HG03045 (cell line): Measurements from ENCODE around the gene OSBPL8.

ENCODE experiments used
- ATAC-seq: cut with Tn5 transposase; IDR thresholded peaks from one replicate; pipeline ENCODE4 v1.9.1; 2021; ENCODE audit warnings: mild to moderate bottlenecking, moderate library complexity; ENCODE audit not compliant: unreplicated experiment

The OSBPL8 gene

DNA sequence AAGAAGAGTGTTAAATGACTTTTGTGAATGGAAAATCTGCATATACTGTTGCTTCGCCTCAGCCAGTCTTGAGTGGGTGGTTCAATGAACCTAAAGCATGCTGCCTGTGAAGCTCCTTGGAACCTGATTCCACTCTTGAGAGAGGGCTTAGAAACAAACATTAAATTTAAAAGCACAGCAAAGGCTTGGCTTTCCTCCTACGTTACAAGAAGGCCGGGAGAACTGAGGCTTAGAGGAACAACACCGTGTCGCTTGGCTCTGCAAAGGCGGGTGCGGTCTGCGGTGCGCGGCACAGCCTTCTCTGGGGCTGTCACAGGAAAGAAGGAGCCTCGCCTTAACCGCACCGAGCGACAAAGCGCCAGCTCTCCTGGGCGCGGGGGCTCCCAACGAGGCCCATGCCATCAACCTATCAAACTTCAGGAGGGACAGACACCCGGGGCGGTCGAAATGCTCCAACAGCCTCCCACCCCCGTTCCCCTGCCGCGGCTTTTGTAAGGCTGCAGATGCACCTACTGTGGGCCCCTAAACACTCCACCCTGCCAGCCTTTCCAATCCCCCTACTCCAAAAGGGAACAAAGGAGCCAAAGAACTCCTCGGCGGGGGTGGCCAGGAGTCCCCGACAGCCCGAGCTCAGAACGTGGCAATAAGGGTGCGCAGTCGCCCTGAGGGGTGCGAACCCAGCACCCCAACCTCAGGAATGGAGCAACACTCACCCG lies 729 bp downstream of the OSBPL8 start:
- ATAC-seq: peak; percentile 51

DNA sequence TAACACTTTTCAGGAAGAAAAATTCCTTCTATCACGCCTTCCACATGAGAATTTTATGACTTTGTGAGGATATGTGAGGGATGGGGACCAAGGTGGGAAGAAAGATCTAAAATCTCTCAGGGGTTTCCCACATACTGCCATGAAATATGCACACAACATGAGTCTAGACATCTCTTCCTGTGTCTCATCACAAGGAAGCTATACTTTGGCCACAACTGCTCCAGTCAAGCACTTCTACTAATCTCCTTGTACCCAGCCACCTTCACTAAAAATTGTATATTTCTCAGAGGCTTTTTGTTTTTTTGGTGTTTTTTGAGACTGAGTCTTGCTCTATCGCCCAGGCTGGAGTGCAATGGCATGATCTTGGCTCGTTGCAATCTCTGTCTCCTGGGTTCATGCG lies 3.2 kb downstream of the OSBPL8 start:
- ATAC-seq: no peak

DNA sequence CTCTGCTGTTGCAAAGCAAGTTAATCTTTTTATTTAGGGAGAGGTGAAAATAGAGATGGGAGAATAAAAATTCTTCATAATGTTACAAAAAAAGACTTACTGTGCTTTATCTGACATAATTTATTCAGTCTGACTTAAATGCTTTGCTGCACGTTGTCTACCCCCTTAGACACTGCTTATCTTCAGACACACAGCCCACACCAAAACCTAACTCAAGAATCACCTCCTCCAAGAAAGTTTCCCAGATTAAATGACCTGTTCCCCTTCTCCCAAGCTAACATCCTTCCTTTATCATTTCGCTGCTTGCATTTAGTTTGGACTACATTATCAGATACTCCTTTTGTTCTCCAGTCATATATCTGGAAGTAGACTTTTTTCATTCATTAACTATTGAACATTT lies 3.8 kb downstream of the OSBPL8 start:
- ATAC-seq: no peak

DNA sequence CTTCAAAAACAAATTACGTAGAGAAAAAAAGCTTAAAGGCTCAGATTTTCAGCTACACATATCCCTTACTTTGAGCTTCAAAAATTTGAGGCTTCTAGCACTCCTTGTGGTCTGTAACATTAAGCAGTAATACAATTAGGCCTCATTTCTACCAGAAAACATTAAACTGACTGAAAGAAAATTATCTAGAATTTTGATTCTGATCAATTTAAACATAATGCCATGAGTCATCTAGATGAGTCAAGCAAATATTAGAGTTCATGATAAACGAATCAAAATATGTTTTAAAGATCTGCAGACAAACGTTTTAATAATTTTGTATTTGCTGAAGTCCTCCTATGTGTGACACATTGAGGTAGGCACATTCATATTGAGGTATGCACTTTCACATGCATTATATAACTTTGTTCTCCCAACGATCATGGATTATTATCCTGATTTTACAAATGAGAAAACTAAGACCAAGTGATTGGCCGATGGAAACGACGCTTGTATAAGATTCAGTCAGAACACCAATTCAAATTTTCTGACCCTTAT lies 4.3 kb downstream of the OSBPL8 start:
- ATAC-seq: no peak

DNA sequence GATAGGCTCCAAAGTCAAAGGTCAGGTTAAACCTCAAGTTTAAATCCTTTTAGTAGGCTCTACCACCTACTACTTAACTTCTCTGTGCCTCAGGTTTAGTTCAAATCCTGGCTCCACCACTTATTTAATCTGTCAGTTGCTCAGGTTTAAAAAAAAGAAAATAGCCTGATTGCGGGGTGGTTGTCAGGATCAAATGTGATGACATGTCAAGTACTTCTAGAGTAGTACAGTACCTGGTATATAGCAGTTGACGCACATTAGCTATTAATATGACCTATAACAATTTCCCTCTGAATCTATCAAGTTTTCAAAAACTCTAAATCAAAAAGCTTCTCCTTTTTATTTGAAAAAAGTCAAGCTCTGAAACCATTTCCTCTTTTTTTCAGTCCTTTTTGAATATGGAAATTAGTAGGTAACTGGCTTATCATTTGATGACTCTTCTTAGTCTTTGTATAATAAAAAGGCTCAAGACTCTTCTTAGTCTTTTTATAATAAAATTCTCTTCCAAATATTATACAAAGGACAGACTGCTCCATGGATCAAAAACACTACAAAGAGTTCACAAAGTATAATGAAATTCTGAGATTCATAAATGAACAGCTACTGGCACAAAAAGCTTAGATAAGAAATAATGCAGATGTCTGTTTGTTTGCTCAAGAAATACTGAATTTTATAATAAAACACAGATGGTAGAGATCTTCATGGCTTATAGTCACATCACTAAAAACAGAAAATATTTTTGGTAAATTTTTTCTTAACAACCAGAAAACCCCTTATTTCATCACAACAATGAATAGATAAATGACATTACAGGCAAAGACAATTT lies 5.0 kb downstream of the OSBPL8 start:
- ATAC-seq: no peak

DNA sequence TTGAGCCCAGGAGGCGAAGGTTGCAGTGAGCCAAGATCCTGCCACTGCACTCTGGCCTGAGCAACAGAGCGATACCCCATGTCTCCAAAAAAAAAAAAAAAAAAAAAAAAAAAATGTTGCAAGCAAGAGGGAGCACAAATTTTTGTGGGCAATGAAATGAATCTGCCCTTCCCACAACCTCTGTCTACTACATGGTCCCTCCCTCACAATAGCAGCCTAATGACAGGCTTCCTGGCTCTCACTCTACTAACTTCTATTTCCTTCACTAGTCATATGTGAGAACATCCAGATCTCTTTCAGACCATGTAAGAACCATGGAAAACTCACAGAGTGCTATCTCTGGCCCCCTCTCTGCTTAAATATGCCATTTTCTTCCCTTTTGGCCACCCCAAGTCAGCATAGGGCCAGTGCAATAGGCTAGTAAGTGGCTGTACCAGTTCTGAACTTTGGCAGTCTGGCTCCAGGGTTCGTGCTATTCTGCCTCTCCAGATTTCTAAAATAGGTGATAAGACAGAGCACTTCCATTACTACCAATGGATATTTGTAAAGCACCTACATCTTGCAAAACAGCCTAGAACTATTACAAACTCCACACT lies 7.1 kb downstream of the OSBPL8 start:
- no peak for ATAC-seq

DNA sequence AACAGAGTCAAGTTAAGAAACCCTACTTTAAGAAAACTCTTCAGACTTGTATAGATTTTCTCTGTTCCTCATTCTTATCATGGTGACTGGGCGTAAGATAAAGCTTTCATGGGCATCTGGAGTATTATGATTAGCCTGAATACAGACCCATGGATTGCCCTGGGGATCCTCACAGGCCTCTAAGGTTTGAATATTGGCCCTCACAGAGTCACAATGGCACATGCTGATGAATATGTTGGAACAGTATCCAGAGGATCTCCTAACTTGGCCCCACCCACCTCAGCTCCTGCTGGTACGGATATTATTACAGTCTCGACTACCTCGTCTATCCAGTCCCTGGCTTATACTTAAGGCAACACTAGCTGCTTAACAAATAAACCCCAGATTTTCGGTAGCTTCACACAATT lies 8.1 kb downstream of the OSBPL8 start:
- ATAC-seq: no peak

DNA sequence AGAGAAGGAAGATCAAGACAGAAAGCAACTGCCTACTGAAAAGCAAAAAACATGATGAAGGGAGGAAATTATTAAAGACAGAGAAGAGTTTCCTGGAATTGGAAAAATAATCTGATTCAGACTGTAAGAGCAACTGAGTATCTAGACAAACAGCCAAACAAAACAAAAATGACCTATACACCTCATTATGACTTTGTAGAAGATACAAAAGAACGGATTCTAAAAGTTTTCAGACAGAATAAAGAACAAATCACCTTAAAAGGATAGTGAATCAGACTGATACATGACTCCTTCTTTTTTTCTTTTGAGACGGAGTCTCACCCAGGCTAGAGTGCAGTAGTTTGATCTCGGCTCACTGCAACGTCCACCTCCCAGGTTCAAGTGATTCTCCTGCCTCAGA lies 10.4 kb downstream of the OSBPL8 start:
- no peak for ATAC-seq

DNA sequence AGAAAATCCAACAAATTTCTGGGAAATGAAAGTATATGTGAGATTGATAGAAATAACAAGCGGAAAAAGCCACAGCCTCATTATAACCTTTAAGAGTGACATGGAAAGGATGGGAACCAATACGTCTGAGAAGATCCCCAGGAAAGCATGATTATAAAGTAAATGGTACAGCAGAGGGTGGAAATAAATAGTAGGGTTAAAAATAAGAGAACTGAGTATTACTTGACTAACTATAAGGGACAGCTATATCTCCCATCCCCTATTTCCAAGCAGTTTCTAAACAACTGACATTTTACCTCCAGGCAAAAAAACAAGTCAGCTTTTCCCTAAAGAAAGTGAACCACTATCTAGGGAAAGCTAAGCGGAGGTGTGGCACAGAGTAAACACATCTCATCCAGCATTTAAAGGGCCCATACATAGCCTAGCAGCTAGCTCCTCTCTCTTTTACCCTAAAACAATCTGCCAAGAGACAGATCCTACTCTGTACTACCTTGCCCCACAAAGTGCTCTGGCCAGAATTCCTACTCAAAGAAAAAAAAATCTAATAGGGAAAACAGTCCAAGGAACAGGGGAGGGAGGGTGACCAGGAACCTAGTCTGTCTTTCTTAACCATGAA lies 11.2 kb downstream of the OSBPL8 start:
- ATAC-seq: no peak

DNA sequence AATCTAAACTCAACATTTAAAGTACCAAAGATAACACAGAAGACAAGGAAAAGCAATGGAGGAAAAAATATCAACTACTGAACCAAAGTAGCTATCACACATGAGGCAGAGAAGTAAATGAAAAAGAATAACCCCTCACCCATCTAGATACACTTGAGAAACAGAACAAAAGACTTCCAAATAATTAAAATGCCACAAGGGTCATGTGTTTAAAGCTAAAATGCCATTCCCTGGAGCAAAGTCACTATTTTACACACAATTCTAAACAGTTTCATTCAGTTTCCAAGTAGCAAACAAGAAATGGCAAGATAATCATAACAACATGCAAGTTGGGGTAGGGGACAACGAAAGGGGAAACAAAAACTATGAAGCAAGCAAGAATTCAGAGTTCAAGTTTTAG lies 12.0 kb downstream of the OSBPL8 start:
- ATAC-seq: no peak

DNA sequence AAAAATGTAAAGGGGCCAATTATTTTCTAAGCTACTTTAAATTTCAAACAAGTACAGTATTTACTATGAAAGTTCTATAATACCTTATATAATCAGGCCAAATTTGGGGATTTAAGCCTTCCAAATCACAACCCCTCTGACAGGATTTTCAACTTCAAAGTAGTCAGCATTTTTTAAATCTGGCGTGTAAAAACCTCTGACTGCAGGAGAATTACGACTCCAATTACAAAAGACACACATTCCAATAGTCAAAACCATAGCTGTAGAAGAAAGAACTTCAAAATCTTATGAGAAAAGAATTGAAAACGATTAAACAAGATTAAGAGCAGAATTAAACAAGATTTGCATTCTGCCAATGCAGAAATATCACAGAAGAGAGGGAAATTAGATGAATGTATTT lies 12.7 kb downstream of the OSBPL8 start:
- no peak for ATAC-seq

DNA sequence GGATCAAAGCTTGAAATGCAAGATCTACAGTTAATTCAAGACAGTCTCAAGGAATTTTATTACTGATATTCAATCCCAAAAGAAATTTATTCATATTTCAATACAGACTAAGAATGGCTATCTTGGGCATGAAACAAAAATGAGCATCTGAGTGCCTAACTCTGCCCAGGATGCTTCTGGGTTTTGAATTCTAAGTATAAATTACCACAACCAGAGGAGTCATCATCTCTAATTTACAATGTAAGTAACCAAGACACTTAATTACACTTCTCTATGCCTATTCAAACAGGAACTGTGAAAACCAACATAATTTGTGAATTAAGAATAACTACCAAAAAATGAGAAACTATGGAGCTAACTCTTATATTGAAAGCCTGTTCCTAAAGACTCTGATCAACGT lies 14.1 kb downstream of the OSBPL8 start:
- no peak for ATAC-seq

DNA sequence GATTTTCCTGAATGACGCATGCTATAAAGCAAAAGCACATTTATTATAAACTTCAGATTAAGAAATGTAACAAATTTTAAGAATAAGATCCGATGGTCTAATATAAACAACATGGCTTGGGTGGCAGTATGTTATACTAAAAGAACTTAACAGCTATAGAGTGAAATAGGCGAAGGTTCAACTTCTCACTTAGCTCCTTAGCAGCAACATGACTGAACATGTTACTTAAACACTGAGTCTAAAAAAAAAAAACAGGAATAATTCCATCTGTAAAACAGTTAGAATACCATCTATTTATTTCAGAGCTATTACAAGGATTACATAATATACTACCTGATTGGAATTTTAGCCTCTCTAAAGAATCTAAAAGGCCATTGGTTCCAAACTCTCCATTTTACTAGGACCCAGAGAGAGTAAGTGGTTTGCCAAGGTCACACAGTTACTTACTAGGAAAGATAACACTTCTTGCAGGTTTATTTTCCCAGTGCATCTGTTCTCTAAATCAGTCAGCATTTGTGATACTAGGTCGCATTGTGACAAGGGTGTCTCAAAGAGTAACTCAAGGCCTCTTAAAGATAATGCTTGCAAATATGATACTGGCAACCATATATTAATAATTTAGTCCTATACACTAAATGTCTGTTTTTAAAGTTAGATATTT lies 14.8 kb downstream of the OSBPL8 start:
- ATAC-seq: no peak

DNA sequence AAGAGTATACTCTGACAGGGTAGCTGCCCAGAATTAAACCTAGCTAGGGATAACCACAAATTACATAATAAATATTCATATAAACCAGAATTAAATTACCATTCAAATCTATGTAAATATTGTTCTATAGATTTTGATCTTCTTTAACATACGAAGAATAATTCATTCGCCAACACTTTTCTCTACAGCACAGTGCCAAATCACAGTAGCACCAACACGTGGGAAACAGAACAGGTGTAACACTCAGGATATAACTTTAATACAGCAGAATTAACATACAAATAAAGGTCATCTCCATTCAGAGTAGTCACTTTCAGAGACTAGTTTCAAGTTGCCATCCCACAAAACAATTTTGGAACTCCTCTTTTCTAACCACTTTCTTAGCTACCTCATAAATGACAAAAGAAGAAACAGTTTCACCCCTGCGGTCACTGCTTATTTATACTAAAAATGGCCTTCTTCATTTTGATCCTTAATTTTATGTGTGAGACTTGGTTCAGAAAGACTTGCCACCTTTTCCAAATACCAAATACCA lies 15.7 kb downstream of the OSBPL8 start:
- ATAC-seq: no peak

DNA sequence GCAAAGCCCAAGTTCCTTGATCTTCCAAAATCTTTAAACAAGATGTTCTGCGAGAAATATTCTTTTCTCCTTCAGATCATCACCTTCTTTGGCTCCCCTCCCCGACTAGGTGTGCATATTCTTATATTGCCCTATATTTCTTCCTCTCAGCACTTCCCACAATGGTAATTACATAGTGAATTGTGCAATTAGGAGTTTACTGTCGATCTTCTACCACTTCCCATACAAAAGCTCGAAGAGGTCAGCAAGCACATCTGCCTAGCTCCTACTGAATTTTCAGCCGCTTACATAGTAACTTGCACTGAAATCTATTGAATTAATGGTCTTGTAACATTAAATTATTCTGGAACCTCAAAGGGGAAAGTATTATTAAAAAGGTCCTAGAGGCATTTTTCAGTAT lies 16.7 kb downstream of the OSBPL8 start:
- ATAC-seq: no peak

DNA sequence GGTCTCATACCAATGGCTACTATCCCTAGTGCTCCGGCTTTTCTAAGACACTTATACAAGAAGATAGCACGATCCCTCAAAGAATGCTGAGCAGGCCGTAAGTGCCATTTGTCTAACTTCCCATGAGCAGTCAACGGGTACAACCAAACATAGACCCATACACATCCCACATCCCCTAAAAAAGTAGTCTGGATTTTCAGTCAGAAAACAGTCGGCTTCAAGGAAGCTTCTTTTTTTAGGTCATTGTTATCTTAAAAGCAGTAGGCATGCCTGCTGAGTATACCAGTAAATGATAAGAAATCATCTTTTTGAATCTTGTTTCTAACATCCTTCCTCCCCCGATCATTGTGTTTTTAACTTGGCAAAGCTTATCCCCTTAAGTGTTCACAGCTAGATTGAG lies 19.8 kb downstream of the OSBPL8 start:
- no peak for ATAC-seq

DNA sequence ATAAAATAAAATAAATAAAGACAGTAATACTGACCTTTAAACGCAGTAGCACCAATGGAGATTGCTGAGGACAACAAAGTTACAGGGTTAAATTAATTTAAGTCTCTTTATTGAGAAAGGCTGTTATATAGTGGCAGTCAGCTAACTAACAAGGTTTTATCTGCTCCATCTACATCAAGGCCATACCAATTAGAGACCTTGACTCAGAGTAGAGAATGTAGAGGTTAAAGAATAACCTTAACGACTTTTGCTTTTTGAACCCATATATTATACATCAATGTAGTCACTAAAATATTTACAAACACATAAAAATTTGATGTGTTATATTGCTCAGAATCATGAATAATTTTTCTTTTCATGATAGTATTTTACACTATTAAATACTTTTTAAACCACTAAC lies 21.6 kb downstream of the OSBPL8 start:
- ATAC-seq: no peak

DNA sequence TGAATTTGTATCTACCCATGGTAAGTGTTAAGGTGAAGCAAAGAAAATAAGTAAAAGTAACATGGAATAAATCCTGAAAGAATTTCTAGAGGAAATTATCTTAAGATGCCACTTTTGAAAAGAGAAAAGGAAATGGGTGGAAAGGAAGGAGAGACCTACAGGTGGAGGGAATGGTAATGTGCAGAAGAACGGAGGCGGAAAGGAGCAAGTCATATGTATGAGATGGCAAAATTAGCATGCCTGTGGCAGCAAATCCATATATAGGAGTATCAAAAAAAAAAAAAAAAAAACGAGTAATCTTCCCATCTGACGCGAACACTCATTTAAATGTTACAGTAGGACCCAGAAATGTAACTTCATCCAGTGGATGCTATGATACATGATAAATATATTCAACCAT lies 23.0 kb downstream of the OSBPL8 start:
- no peak for ATAC-seq

DNA sequence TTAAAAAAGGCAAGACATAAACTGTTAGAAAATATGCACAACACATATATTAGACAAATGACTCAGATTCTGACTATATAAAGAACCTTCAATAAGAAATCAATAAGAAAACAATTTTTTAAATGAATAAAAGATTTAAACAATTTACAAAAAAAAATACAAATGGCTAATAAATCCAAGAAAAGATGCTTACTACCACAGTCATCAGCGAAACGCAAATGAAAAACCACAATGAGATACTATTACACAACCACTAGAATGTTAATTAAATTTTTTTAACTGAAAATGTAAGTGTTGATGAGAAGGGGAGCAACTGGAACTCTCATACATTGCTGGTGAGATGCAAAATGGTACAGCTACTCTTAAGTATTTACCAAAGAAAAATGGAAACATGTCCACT lies 24.4 kb downstream of the OSBPL8 start:
- ATAC-seq: no peak

DNA sequence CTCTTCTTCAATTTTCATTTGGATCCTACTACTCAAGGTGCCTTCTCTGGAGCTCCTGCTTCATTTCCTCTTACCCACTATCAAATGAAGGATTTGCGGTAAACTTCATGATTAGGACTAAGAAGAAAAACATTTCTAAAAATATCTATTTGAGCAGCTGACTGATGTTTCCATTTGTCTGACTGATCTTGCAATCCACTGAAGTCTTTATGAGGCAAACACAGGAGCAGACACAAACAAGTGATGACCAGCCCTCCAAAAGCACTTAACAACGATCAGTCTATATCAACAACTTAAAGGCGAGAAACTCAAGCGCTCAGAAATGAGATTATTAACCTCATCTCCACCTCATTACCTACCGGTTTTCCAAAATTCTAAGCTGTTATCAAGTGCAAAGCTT lies 26.2 kb downstream of the OSBPL8 start:
- no peak for ATAC-seq

DNA sequence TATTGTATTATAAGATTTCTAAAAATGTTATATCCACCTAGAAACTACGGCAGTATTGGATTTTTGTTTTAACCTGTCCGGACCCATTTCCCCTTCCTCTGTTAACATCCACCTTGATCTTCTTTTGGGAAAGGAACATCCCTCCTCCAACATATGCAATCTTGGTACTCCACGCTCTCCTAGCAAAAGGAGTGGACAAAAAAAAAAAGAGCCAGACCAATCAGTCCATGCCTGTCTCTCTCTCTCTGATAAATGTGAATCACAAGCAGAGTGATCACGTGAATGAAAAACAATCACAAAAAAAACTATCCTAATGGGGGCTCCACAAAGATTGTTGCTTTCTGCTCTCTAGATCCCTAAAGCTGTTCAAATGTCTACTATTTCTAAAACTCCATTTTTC lies 27.1 kb downstream of the OSBPL8 start:
- no peak for ATAC-seq
